Measurements from ENCODE around the gene RASSF3.

The RASSF3 gene

GRCh38 chr12:64714551-64714968, 104.3 kb downstream of the RASSF3 start:
- Mint-ChIP-seq H3K4me3 (no peak overlapping the region), H3K36me3 (ENCODE audit: insufficient read depth) (peaks cover 23% of the 10 kb centered on the region), H3K27ac (ENCODE audit: low read depth) (peak overlapping the region; percentile 14), H3K9me3 (no peaks in the 10 kb centered on the region), H3K4me1 (peaks cover 25% of the 10 kb centered on the region), H3K27me3 (no peaks in the 10 kb centered on the region)
- DNase-seq (ENCODE audit: low spot score in 2 of 2): peak in 1 of 2 donors; percentile 23
- peak; percentile 95 for ATAC-seq (replicated peaks; ENCODE audit: extremely low read depth, poor library complexity, severe bottlenecking)

- no peak for ATAC-seq (replicated peaks; ENCODE audit: extremely low read depth, poor library complexity, severe bottlenecking)
- Mint-ChIP-seq H3K4me3 (no peak overlapping the region), H3K27me3 (no peaks in the 10 kb centered on the region), H3K36me3 (ENCODE audit: insufficient read depth) (peaks cover 32% of the 10 kb centered on the region), H3K9me3 (no peaks in the 10 kb centered on the region), H3K4me1 (peaks cover 23% of the 10 kb centered on the region), H3K27ac (ENCODE audit: low read depth) (peak overlapping the region; percentile 56)
- no peak for DNase-seq (ENCODE audit: low spot score in 2 of 2)
These were observed 106.1 kb downstream of the RASSF3 start for GRCh38 chr12:64716371-64716770.

GRCh38 chr12:64716839-64717455, 106.7 kb downstream of the RASSF3 start:
- no peak overlapping the region for H3K4me3 Mint-ChIP-seq
- H3K27me3 Mint-ChIP-seq: no peaks in the 10 kb centered on the region
- no peaks in the 10 kb centered on the region for H3K9me3 Mint-ChIP-seq
- H3K27ac Mint-ChIP-seq (ENCODE audit: low read depth): peak overlapping the region; percentile 56
- H3K4me1 Mint-ChIP-seq: peaks cover 21% of the 10 kb centered on the region
- ATAC-seq (replicated peaks; ENCODE audit: extremely low read depth, poor library complexity, severe bottlenecking) (no peak), DNase-seq (ENCODE audit: low spot score in 2 of 2) (no peak)
- peaks cover 32% of the 10 kb centered on the region for H3K36me3 Mint-ChIP-seq (ENCODE audit: insufficient read depth)

- peaks cover 36% of the 10 kb centered on the region for H3K36me3 Mint-ChIP-seq (ENCODE audit: insufficient read depth)
- no peaks in the 10 kb centered on the region for H3K27me3 Mint-ChIP-seq
- peaks cover 25% of the 10 kb centered on the region for H3K4me1 Mint-ChIP-seq
- H3K9me3 Mint-ChIP-seq: no peaks in the 10 kb centered on the region
- H3K4me3 Mint-ChIP-seq: no peak overlapping the region
- H3K27ac Mint-ChIP-seq (ENCODE audit: low read depth): no peak overlapping the region
- DNase-seq (ENCODE audit: low spot score in 2 of 2) (no peak), ATAC-seq (replicated peaks; ENCODE audit: extremely low read depth, poor library complexity, severe bottlenecking) (no peak)
These were observed 108.4 kb downstream of the RASSF3 start for GRCh38 chr12:64718649-64719048.

- H3K9me3 Mint-ChIP-seq: no peaks in the 10 kb centered on the region
- H3K36me3 Mint-ChIP-seq (ENCODE audit: insufficient read depth): peaks cover 29% of the 10 kb centered on the region
- H3K27ac Mint-ChIP-seq (ENCODE audit: low read depth): no peak overlapping the region
- no peak for ATAC-seq (replicated peaks; ENCODE audit: extremely low read depth, poor library complexity, severe bottlenecking)
- H3K4me3 Mint-ChIP-seq: no peak overlapping the region
- H3K27me3 Mint-ChIP-seq: no peaks in the 10 kb centered on the region
- DNase-seq (ENCODE audit: low spot score in 2 of 2): no peak
- H3K4me1 Mint-ChIP-seq: peaks cover 17% of the 10 kb centered on the region
These were observed 110.6 kb downstream of the RASSF3 start for GRCh38 chr12:64720884-64721283.

- Mint-ChIP-seq H3K36me3 (ENCODE audit: insufficient read depth) (peaks cover 24% of the 10 kb centered on the region), H3K9me3 (no peaks in the 10 kb centered on the region), H3K4me1 (peaks cover 8% of the 10 kb centered on the region), H3K27me3 (no peaks in the 10 kb centered on the region), H3K27ac (ENCODE audit: low read depth) (no peak overlapping the region), H3K4me3 (no peak overlapping the region)
- DNase-seq (ENCODE audit: low spot score in 2 of 2) (no peak), ATAC-seq (replicated peaks; ENCODE audit: extremely low read depth, poor library complexity, severe bottlenecking) (no peak)
These were observed 112.5 kb downstream of the RASSF3 start for GRCh38 chr12:64722835-64723234.

- DNase-seq (ENCODE audit: low spot score in 2 of 2): no peak
- peaks cover 25% of the 10 kb centered on the region for H3K36me3 Mint-ChIP-seq (ENCODE audit: insufficient read depth)
- no peak overlapping the region for H3K4me3 Mint-ChIP-seq
These were observed 113.3 kb downstream of the RASSF3 start for GRCh38 chr12:64723630-64724029.

GRCh38 chr12:64724201-64724745, 114.0 kb downstream of the RASSF3 start:
- DNase-seq (ENCODE audit: low spot score in 2 of 2) (no peak), ATAC-seq (replicated peaks; ENCODE audit: extremely low read depth, poor library complexity, severe bottlenecking) (no peak)
- Mint-ChIP-seq H3K27me3 (no peaks in the 10 kb centered on the region), H3K27ac (ENCODE audit: low read depth) (peak overlapping the region; percentile 12), H3K36me3 (ENCODE audit: insufficient read depth) (peaks cover 23% of the 10 kb centered on the region), H3K4me1 (peaks cover 8% of the 10 kb centered on the region), H3K4me3 (no peak overlapping the region), H3K9me3 (no peaks in the 10 kb centered on the region)

More at GRCh38 chr12:64723630-64724029, 113.3 kb downstream of the RASSF3 start:
- Mint-ChIP-seq H3K27me3 (no peaks in the 10 kb centered on the region), H3K4me1 (peaks cover 8% of the 10 kb centered on the region), H3K9me3 (no peaks in the 10 kb centered on the region), H3K27ac (ENCODE audit: low read depth) (peak overlapping the region; percentile 12)
- ATAC-seq (replicated peaks; ENCODE audit: extremely low read depth, poor library complexity, severe bottlenecking): peak; percentile 28

- Mint-ChIP-seq H3K36me3 (ENCODE audit: insufficient read depth) (peaks cover 9% of the 10 kb centered on the region), H3K4me3 (peak overlapping the region; percentile 65), H3K27me3 (no peaks in the 10 kb centered on the region), H3K27ac (ENCODE audit: low read depth) (peak overlapping the region; percentile 97), H3K9me3 (no peaks in the 10 kb centered on the region), H3K4me1 (peaks cover 20% of the 10 kb centered on the region)
- peak; percentile 86 for ATAC-seq (replicated peaks; ENCODE audit: extremely low read depth, poor library complexity, severe bottlenecking)
- no peak for DNase-seq (ENCODE audit: low spot score in 2 of 2)
These were observed 119.8 kb downstream of the RASSF3 start for GRCh38 chr12:64729909-64730587.

GRCh38 chr12:64730588-64730969, 120.3 kb downstream of the RASSF3 start:
- H3K27ac Mint-ChIP-seq (ENCODE audit: low read depth): peak overlapping the region; percentile 97
- peaks cover 9% of the 10 kb centered on the region for H3K36me3 Mint-ChIP-seq (ENCODE audit: insufficient read depth)
- no peaks in the 10 kb centered on the region for H3K27me3 Mint-ChIP-seq
- H3K4me3 Mint-ChIP-seq: peak overlapping the region; percentile 65
- ATAC-seq (replicated peaks; ENCODE audit: extremely low read depth, poor library complexity, severe bottlenecking) (peak; percentile 53), DNase-seq (ENCODE audit: low spot score in 2 of 2) (no peak)
- H3K9me3 Mint-ChIP-seq: no peaks in the 10 kb centered on the region
- peaks cover 20% of the 10 kb centered on the region for H3K4me1 Mint-ChIP-seq

GRCh38 chr12:64731683-64732082, 121.4 kb downstream of the RASSF3 start:
- Mint-ChIP-seq H3K9me3 (no peaks in the 10 kb centered on the region), H3K27me3 (no peaks in the 10 kb centered on the region), H3K27ac (ENCODE audit: low read depth) (peak overlapping the region; percentile 97), H3K4me3 (no peak overlapping the region), H3K4me1 (peaks cover 20% of the 10 kb centered on the region), H3K36me3 (ENCODE audit: insufficient read depth) (peaks cover 14% of the 10 kb centered on the region)
- DNase-seq (ENCODE audit: low spot score in 2 of 2): no peak
- ATAC-seq (replicated peaks; ENCODE audit: extremely low read depth, poor library complexity, severe bottlenecking): no peak

- Mint-ChIP-seq H3K4me3 (no peak overlapping the region), H3K9me3 (no peaks in the 10 kb centered on the region), H3K27me3 (no peaks in the 10 kb centered on the region), H3K27ac (ENCODE audit: low read depth) (no peak overlapping the region), H3K36me3 (ENCODE audit: insufficient read depth) (peaks cover 17% of the 10 kb centered on the region), H3K4me1 (peaks cover 26% of the 10 kb centered on the region)
- DNase-seq (ENCODE audit: low spot score in 2 of 2) (no peak), ATAC-seq (replicated peaks; ENCODE audit: extremely low read depth, poor library complexity, severe bottlenecking) (no peak)
These were observed 123.6 kb downstream of the RASSF3 start for GRCh38 chr12:64733857-64734256.

GRCh38 chr12:64735442-64735841, 125.1 kb downstream of the RASSF3 start:
- ATAC-seq (replicated peaks; ENCODE audit: extremely low read depth, poor library complexity, severe bottlenecking) (no peak), DNase-seq (ENCODE audit: low spot score in 2 of 2) (no peak)
- Mint-ChIP-seq H3K4me1 (peaks cover 17% of the 10 kb centered on the region), H3K27me3 (no peaks in the 10 kb centered on the region), H3K4me3 (no peak overlapping the region), H3K27ac (ENCODE audit: low read depth) (no peak overlapping the region), H3K9me3 (no peaks in the 10 kb centered on the region), H3K36me3 (ENCODE audit: insufficient read depth) (peaks cover 28% of the 10 kb centered on the region)
